Activated CD4-positive, alpha-beta T cell treated with anti-CD3 and anti-CD28 coated beads for 1 hour (primary cell): Measurements from ENCODE around the gene NRIP1.
"Not testable (repeated sequence)": the region's sequence is repeated elsewhere in the genome, so short reads cannot be mapped to it uniquely, and the experiment has no call there.

Source experiments
- DNase-seq: peaks from one replicate; pipeline ENCODE4 v3.0.0-alpha.2; 2020

Gene NRIP1

DNA sequence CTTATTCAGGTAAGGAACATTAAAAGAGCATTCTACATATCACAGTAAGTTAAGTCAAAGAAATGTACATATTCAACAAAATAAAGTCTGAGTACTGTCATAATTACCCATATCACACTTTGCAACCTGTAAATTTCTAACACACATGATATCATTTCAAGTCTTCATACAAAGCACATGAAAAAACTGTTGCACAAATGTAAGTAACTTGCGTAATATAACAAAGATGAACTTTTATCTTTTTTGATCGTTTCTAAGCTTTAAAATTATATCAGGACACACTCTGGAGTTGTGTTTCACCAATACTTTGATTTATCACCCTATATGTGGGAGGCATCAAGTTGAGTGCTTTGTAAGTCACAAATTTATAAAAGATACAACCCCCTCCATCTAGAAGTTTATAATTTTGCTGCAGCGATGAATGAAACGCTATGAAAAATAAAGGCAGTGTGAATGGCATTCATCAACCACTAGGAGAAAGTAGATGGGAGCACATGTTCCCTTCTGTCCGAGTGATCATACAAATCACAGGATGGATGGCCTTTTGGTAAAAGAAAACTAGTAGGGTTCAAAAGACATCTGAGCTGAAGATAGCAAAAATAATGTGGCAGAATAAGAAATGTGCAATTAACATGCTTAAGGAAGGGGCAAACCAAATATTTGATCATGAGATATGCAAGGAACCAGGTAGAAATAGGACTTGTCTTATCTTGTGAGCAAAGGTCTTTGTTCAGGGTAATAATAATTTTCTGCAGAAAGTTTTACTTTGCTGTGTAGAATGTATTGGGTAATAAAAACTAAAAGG is 27.5 kb downstream of the NRIP1 start:
- no peak for DNase-seq

GRCh38 chr21:15036189-15036588 is 28.6 kb downstream of the NRIP1 start:
- no peak for DNase-seq

DNA sequence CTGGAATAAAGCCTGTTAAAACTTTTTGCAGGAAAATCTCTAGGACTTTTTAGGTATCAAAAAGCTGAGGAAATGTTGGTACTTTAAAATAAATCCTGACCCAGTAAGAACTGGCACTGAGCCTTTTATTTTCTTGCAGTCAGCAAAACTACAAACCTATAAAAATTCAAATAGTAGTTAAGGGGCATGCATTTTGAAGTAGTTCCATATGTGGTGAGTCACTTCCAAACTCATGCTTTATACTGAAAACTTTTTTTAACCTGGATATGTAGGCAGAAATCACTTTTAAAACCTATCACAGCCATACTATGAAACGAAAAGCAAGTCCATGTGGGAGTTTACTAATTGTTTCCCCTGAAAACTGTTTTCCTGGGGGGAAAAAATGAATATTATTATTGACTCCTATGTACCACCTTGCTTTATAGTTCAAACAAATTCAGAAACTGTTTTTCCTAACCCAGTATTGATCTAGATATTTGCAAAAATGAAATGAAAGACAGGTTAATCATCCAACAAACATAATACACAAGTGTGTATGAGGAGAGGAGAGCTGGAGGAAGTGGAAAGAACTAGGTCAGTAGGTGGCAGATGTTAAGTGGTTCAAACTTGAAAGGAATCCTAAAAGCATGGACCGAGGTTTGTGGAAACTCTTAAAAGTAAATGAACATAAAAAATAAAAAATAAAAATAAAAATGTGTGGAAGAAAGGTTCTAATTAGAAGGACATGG is 30.5 kb downstream of the NRIP1 start:
- DNase-seq = no peak

DNA sequence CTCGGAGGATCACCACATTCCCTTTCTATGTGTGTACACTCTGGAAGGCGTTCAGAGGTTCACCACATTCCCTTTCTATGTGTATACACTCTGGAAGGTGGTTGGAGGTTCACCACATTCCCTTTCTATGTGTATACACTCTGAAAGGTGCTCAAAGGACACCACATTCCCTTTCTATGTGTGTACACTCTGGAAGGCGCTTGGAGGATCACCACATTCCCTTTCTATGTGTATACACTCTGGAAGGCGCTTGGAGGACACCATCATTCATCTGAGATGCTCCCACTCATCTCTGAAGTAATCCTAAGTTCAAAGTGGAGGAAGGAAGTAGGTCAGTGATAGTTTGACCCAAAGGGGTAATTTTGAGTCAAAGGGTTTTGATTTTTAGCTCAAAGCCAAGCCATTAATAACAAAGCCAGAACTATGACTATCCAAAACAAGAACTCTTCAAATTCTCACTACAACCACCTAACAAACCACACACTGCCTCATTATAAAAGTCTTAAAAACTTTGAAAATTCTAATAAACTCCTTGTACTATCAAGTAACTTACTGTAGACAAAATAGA is 32.9 kb downstream of the NRIP1 start:
- no peak for DNase-seq

DNA sequence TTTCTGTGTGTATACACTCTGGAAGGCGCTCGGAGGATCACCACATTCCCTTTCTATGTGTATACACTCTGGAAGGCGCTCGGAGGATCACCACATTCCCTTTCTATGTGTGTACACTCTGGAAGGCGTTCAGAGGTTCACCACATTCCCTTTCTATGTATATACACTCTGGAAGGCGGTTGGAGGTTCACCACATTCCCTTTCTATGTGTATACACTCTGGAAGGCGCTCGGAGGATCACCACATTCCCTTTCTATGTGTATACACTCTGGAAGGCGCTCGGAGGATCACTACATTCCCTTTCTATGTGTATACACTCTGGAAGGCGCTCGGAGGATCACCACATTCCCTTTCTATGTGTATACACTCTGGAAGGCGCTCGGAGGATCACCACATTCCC is 33.4 kb downstream of the NRIP1 start:
- DNase-seq = not testable (repeated sequence)

GRCh38 chr21:15030861-15031260 is 33.9 kb downstream of the NRIP1 start:
- DNase-seq = not testable (repeated sequence)

- DNase-seq = no peak
Measured at GRCh38 chr21:15029077-15029476, 35.7 kb downstream of the NRIP1 start.

- no peak for DNase-seq
Measured at GRCh38 chr21:15028186-15028585, 36.6 kb downstream of the NRIP1 start.

DNA sequence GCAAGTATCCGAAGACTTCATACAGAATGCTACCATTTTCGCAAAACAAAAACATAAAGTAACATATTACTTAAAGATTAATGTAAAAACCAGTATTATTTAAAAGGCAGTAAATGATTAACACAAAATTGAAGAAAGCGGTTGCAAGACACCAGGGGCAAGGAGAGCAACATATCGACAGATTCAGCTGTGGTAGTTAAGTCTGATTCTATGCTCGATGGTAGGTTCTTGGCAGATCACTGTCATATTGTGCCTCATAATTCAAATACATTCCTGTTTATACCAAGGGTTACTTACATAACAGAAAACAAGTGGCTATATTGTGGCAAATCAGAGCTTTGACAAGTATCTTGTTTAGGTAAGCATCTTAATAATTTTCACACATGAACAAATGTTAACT is 37.7 kb downstream of the NRIP1 start:
- no peak for DNase-seq

- no peak for DNase-seq
Measured at GRCh38 chr21:15026370-15026769, 38.4 kb downstream of the NRIP1 start.

DNA sequence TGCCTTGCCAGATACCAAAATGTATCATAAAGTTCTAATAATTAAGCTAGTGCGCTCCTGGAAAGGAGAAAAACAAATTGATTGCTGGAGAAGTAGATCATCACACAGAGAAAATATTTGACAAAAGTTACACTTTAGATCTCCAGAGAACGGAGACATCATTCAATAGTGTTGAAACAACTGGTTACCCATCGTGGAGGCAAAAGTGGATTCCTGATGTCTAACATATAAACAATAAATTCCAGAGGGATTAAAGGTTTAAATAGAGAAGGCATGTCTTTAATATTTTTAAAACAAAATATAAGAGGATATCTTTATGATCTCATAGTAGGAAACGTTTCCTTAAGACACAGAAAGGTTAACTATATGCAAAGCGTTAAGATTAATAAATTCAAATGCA is 41.0 kb downstream of the NRIP1 start:
- no peak for DNase-seq

GRCh38 chr21:15022608-15023261 is 42.1 kb downstream of the NRIP1 start:
- no peak for DNase-seq

DNA sequence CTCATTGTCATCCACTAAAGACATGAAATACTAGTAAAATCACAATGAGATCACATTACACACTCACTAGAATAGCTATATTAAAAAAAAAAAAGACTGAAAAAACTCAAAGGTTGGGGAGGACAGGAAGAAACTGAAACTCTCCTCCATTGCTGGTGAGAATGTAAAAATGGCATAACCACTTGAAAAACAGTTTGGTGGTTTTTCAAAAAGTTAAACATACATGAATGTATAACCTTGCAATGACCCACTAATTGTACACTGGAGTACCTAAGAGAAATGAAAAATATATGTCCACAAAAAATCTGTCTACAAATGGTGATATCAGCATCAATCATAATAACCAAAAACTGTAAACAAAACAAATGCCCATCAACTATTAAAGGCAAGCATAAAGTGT is 44.0 kb downstream of the NRIP1 start:
- no peak for DNase-seq

DNA sequence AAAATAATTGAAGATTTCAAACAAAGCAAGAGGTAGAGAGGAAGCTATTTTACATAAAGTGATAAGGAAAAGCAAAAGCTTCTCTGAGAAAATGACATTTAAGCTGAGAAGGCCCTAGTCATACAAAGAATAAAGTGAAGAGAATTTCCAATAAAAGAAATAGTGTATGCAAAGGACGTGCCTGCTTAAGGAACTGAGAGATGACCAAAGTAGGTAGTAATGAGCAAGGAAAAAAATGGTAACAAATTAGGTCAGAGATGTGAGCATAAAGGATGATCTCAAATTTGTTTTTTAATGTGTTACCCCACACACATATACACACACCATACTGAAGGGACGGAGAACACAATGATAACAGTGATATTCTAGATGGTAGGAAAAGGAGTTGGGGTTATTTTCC is 46.4 kb downstream of the NRIP1 start:
- no peak for DNase-seq

GRCh38 chr21:15015622-15016471 is 49.0 kb downstream of the NRIP1 start:
- no peak for DNase-seq

GRCh38 chr21:15014221-15014620 is 50.6 kb downstream of the NRIP1 start:
- DNase-seq = no peak

GRCh38 chr21:15011967-15012366 is 52.8 kb downstream of the NRIP1 start:
- no peak for DNase-seq

GRCh38 chr21:15010645-15011044 is 54.2 kb downstream of the NRIP1 start:
- DNase-seq = no peak

- no peak for DNase-seq
Measured at GRCh38 chr21:15009837-15010363, 54.9 kb downstream of the NRIP1 start.

GRCh38 chr21:15007716-15008296 is 57.0 kb downstream of the NRIP1 start:
- DNase-seq = no peak

DNA sequence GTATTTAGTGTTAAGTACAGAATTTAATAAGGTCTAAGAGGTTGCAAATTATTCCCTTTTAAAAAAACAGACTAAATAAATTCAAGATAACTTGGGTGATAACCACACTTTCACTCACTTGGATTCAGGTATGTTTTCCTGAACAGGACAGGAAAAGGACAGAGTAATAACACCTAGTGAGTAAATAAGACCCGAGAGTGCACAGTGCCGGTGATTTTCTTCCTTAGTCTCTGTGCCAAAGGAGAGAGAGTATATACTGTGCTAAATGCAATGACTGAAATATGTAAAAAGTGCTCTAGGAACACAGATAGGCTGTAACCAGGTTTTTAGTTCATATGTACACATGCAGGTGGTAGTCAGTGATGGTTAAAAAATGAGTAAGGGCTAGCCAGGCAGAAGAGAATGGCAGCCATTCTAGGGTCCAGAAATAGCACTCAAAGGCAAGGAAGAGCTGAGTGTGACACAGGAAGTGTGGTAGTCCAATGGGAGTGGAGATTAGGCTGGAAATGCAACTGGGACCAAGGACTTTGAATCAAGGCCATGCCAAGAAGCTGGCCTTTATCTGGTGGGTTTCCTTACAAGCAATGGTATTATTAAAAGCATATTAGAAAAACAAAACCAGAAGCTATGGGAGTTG is 58.1 kb downstream of the NRIP1 start:
- DNase-seq = no peak
